ENCODE data around the gene GNAQ.

- TF ChIP-seq REST (IDR thresholded peaks at IDR 0.05; ENCODE audit: low read depth) (no peak), CTCF (IDR thresholded peaks at IDR 0.05 in 2 of 3, conservative IDR thresholded peaks at IDR 0.05 in 1 of 3; ENCODE audit: borderline replicate concordance in 1 of 3, insufficient read depth in 1 of 3, low read depth in 2 of 3, low read length in 2 of 3) (no peak), POLR2AphosphoS5 (IDR thresholded peaks at IDR 0.05; ENCODE audit: low read depth, low read length) (no peak), TCF7L2 (IDR thresholded peaks at IDR 0.05; ENCODE audit: borderline replicate concordance, extremely low read depth, insufficient read depth, insufficient read length) (no peak)
- TF ChIP-seq, protein P1, sequence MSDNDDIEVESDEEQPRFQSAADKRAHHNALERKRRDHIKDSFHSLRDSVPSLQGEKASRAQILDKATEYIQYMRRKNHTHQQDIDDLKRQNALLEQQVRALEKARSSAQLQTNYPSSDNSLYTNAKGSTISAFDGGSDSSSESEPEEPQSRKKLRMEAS (IDR thresholded peaks at IDR 0.05), result no peak
These were observed 138.6 kb downstream of the GNAQ start for GRCh38 chr9:77892955-77893514.
